ENCODE data around the gene NOL8.

Gene NOL8

GRCh38 chr9:92325269-92325990 lies at the start of gene NOL8, which contains the start of gene CENPP:
Gene NOL8, minus strand, starts transcription at chr9:92325350. Its CDS starts 1,189 bp downstream, at chr9:92324161.
Gene CENPP, plus strand, starts transcription at chr9:92325953.
- peak; percentile 80 to 82 for DNase-seq

- no peak for DNase-seq
Observed at GRCh38 chr9:92373167-92373566, 48.0 kb upstream of the NOL8 start.

- DNase-seq = no peak
Observed at GRCh38 chr9:92369075-92369474, 43.9 kb upstream of the NOL8 start.

- DNase-seq = no peak
Observed at GRCh38 chr9:92360083-92360482, 34.9 kb upstream of the NOL8 start.

GRCh38 chr9:92359394-92359995 lies 34.3 kb upstream of the NOL8 start:
- no peak for DNase-seq

GRCh38 chr9:92353051-92353450 lies 27.9 kb upstream of the NOL8 start:
- DNase-seq = no peak

- DNase-seq = no peak
Observed at GRCh38 chr9:92350740-92351133, 25.6 kb upstream of the NOL8 start.

- no peak for DNase-seq
Observed at GRCh38 chr9:92349771-92350739, 24.9 kb upstream of the NOL8 start.

GRCh38 chr9:92345582-92345981 lies 20.4 kb upstream of the NOL8 start:
- no peak for DNase-seq

GRCh38 chr9:92342825-92343488 lies 17.8 kb upstream of the NOL8 start:
- DNase-seq = no peak

- no peak for DNase-seq
Observed at GRCh38 chr9:92341578-92341977, 16.4 kb upstream of the NOL8 start.

GRCh38 chr9:92333282-92333634 lies 8.1 kb upstream of the NOL8 start:
- DNase-seq = no peak

- DNase-seq = no peak
Observed at GRCh38 chr9:92332577-92333281, 7.6 kb upstream of the NOL8 start.

GRCh38 chr9:92328225-92328624 lies 3.1 kb upstream of the NOL8 start:
- no peak for DNase-seq

GRCh38 chr9:92327283-92327850 lies 2.2 kb upstream of the NOL8 start:
- DNase-seq = no peak

GRCh38 chr9:92325991-92326500 lies 896 bp upstream of the NOL8 start:
- DNase-seq = no peak

- DNase-seq = no peak
Observed at GRCh38 chr9:92324889-92325268, 271 bp downstream of the NOL8 start.

- no peak for DNase-seq
Observed at GRCh38 chr9:92324431-92324830, 719 bp downstream of the NOL8 start.

GRCh38 chr9:92315456-92315855 lies 9.7 kb downstream of the NOL8 start:
- no peak for DNase-seq

- no peak for DNase-seq
Observed at GRCh38 chr9:92313624-92314012, 11.5 kb downstream of the NOL8 start.

GRCh38 chr9:92312887-92313623 lies 12.1 kb downstream of the NOL8 start:
- no peak for DNase-seq

Measured in NCI-H1930 (cell line).